Naive B cell (primary cell): ENCODE results near the gene CNTNAP4. TPM values are rescaled to one million over a fixed set of nuclear protein-coding genes. Genes with fewer than 3 reads are reported as not detected.

Experiments
- ATAC-seq, 2 donors: fragments of 150-1000 bp; cut with Tn5 transposase; 2 replicates each; pipeline ENCODE4 v1.10.0; 2021; ENCODE audit warnings: low read depth in 2 of 2, mild to moderate bottlenecking in 2 of 2, moderate library complexity in 2 of 2
- DNase-seq: peaks from one replicate; pipeline ENCODE4 v3.0.0; 2022
- H3K27ac Mint-ChIP-seq, 6 donors: one replicate each; pipeline ENCODE4 v1.8.0; 2020 to 2022; ENCODE audit warnings: mild to moderate bottlenecking in 6 of 6, mixed read lengths in 6 of 6, moderate library complexity in 5 of 6, inconsistent platforms in 2 of 6
- H3K27me3 Mint-ChIP-seq, 3 donors: one replicate each; pipeline ENCODE4 v1.8.0; 2021 to 2022; ENCODE audit warnings: mixed read lengths in 3 of 3, mild to moderate bottlenecking in 1 of 3
- H3K36me3 Mint-ChIP-seq, 2 donors: one replicate each; pipeline ENCODE4 v1.8.0; 2020 to 2022; ENCODE audit warnings: mixed read lengths in 2 of 2, inconsistent platforms in 1 of 2, mild to moderate bottlenecking in 1 of 2
- H3K4me1 Mint-ChIP-seq, 3 donors: one replicate each; pipeline ENCODE4 v1.8.0; 2020 to 2022; ENCODE audit warnings: mixed read lengths in 3 of 3, inconsistent platforms in 1 of 3, mild to moderate bottlenecking in 1 of 3, moderate library complexity in 1 of 3
- H3K4me3 Mint-ChIP-seq, 8 donors: one replicate each; pipeline ENCODE4 v1.8.0; 2020 to 2022; ENCODE audit warnings: mild to moderate bottlenecking in 8 of 8, mixed read lengths in 8 of 8, moderate library complexity in 8 of 8, inconsistent platforms in 2 of 8
- H3K9me3 Mint-ChIP-seq, 7 donors: one replicate each; pipeline ENCODE4 v1.8.0; 2020 to 2022; ENCODE audit warnings: mixed read lengths in 7 of 7, mild to moderate bottlenecking in 5 of 7, inconsistent platforms in 2 of 7, moderate library complexity in 1 of 7
- polyA plus RNA-seq, 6 donors: library from polyadenylated mRNA; unstranded; fragments of 300-500 nt; fragmentation: Illumina TruSeq; gene quantifications; one replicate each; pipeline ENCODE4 v1.2.3, GENCODE V29; 2021; ENCODE audit warnings: low read depth in 6 of 6

Gene CNTNAP4
- polyA plus RNA-seq, 6 donors from 2014 or later, result not detected

- Mint-ChIP-seq H3K36me3 (no peaks in the 10 kb centered on the region), H3K4me3 (no peak overlapping the region), H3K27ac (no peak overlapping the region), H3K4me1 (no peaks in the 10 kb centered on the region), H3K9me3 (peaks cover 0 to 6% (median 0%) of the 10 kb centered on the region in 7 donors), H3K27me3 (no peaks in the 10 kb centered on the region)
- ATAC-seq, result no peak
- DNase-seq, result no peak
Measured at GRCh38 chr16:76532188-76532973, 255.2 kb downstream of the CNTNAP4 start.

GRCh38 chr16:76539609-76540008, 262.4 kb downstream of the CNTNAP4 start:
- H3K4me3 Mint-ChIP-seq, result no peak overlapping the region
- ATAC-seq, result no peak
- peaks cover 0 to 4% (median 0%) of the 10 kb centered on the region in 7 donors for H3K9me3 Mint-ChIP-seq
- no peak for DNase-seq
- H3K36me3 Mint-ChIP-seq, result no peaks in the 10 kb centered on the region
- H3K4me1 Mint-ChIP-seq, result no peaks in the 10 kb centered on the region
- no peaks in the 10 kb centered on the region for H3K27me3 Mint-ChIP-seq
- no peak overlapping the region for H3K27ac Mint-ChIP-seq

- no peak for ATAC-seq
- Mint-ChIP-seq H3K4me1 (no peaks in the 10 kb centered on the region), H3K4me3 (no peak overlapping the region), H3K36me3 (no peaks in the 10 kb centered on the region), H3K9me3 (peaks cover 0 to 2% (median 0%) of the 10 kb centered on the region in 7 donors), H3K27me3 (no peaks in the 10 kb centered on the region), H3K27ac (no peak overlapping the region)
- no peak for DNase-seq
Measured at GRCh38 chr16:76541070-76541469, 263.9 kb downstream of the CNTNAP4 start.

GRCh38 chr16:76565542-76565941, 288.3 kb downstream of the CNTNAP4 start:
- no peak for DNase-seq
- Mint-ChIP-seq H3K9me3 (peaks cover 0 to 6% (median 2%) of the 10 kb centered on the region in 7 donors), H3K4me1 (no peaks in the 10 kb centered on the region), H3K27ac (no peak overlapping the region), H3K4me3 (no peak overlapping the region), H3K27me3 (no peaks in the 10 kb centered on the region), H3K36me3 (no peaks in the 10 kb centered on the region)
- ATAC-seq, result no peak

- no peaks in the 10 kb centered on the region for H3K27me3 Mint-ChIP-seq
- DNase-seq (no peak), ATAC-seq (no peak)
- H3K9me3 Mint-ChIP-seq, result peaks cover 0 to 16% (median 2%) of the 10 kb centered on the region in 7 donors
- no peaks in the 10 kb centered on the region for H3K4me1 Mint-ChIP-seq
- no peak overlapping the region for H3K27ac Mint-ChIP-seq
- H3K4me3 Mint-ChIP-seq, result no peak overlapping the region
- no peaks in the 10 kb centered on the region for H3K36me3 Mint-ChIP-seq
Measured at GRCh38 chr16:76571755-76572154, 294.6 kb downstream of the CNTNAP4 start.

DNA sequence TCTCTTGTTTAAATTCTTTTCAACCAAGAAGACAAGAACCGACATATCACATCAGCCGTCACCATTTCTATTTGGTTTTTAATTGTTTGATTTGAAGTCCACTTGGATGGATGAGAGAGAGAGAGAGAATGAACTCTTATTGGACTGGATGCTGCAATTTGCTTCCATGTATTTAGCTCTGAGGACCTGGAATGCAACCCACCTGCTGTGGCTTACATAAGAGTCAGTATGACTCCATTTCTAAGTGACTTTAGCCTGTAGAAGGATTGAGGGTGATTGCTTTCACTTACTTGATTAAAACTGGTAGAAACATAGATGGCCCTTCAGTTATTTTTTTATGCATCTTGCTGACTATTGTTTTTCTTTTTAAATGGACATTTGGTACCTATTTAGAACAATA, 296.1 kb downstream of the CNTNAP4 start:
- Mint-ChIP-seq H3K4me3 (no peak overlapping the region), H3K36me3 (no peaks in the 10 kb centered on the region), H3K27ac (no peak overlapping the region), H3K27me3 (no peaks in the 10 kb centered on the region), H3K9me3 (peaks cover 0 to 13% (median 2%) of the 10 kb centered on the region in 7 donors), H3K4me1 (no peaks in the 10 kb centered on the region)
- no peak for DNase-seq
- no peak for ATAC-seq

DNA sequence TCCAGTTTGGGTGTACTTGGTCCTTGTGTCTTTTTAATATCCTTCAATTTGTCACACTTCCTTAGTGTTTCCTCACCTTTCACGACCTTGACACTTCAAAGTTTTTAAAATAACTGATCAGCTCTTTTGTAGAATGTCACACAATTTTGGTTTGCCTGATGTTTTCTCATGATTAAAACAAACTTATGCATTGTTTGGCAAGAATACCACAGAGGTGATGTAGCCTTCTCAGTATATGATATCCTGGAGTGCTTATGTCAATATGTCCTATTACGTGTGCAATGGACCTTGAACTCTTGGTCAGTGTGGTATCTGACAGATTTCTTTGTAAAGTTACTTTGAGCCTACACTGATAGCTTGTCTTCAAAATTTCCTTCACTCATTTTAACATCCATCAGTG, 297.4 kb downstream of the CNTNAP4 start:
- no peaks in the 10 kb centered on the region for H3K4me1 Mint-ChIP-seq
- no peak overlapping the region for H3K27ac Mint-ChIP-seq

DNA sequence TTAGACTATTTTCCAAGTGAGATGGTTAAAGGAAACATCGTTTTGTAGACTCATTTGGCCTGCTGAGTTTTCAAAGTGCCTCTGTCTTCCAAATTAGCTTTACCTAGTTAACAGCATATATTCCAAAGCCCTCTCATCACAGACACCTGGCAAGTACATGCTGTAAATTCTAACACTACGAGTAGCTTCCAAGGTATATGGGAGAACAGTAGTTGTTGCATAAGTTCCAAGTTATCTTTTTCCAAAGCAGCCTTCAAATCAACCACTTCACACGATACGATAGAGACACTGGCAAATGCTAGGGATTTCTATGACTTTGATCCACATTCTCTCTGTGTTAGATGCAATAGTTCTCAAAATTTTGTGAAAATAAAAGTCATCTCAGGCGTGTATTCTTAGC, 299.3 kb downstream of the CNTNAP4 start:
- peaks cover 0 to 6% (median 4%) of the 10 kb centered on the region in 7 donors for H3K9me3 Mint-ChIP-seq
- no peak for ATAC-seq
- H3K36me3 Mint-ChIP-seq, result no peaks in the 10 kb centered on the region

More for the DNA sequence above, 297.4 kb downstream of the CNTNAP4 start:
- no peak for ATAC-seq
- DNase-seq, result no peak
- H3K36me3 Mint-ChIP-seq, result no peaks in the 10 kb centered on the region
- peaks cover 0 to 13% (median 2%) of the 10 kb centered on the region in 7 donors for H3K9me3 Mint-ChIP-seq
- H3K4me3 Mint-ChIP-seq, result no peak overlapping the region
- no peaks in the 10 kb centered on the region for H3K27me3 Mint-ChIP-seq

GRCh38 chr16:76577003-76577402, 299.8 kb downstream of the CNTNAP4 start:
- H3K9me3 Mint-ChIP-seq, result peaks cover 0 to 9% (median 0%) of the 10 kb centered on the region in 7 donors
- DNase-seq, result no peak
- no peak for ATAC-seq
- H3K27me3 Mint-ChIP-seq, result no peaks in the 10 kb centered on the region
- no peaks in the 10 kb centered on the region for H3K4me1 Mint-ChIP-seq
- H3K4me3 Mint-ChIP-seq, result no peak overlapping the region
- H3K27ac Mint-ChIP-seq, result no peak overlapping the region
- H3K36me3 Mint-ChIP-seq, result no peaks in the 10 kb centered on the region

More for the DNA sequence above, 299.3 kb downstream of the CNTNAP4 start:
- no peak for DNase-seq
- no peak overlapping the region for H3K4me3 Mint-ChIP-seq
- H3K4me1 Mint-ChIP-seq, result no peaks in the 10 kb centered on the region
- no peaks in the 10 kb centered on the region for H3K27me3 Mint-ChIP-seq
- no peak overlapping the region for H3K27ac Mint-ChIP-seq

GRCh38 chr16:76579277-76579922, 302.2 kb downstream of the CNTNAP4 start:
- Mint-ChIP-seq H3K4me3 (no peak overlapping the region), H3K27ac (no peak overlapping the region), H3K4me1 (no peaks in the 10 kb centered on the region), H3K27me3 (no peaks in the 10 kb centered on the region), H3K9me3 (peaks cover 0 to 9% (median 2%) of the 10 kb centered on the region in 7 donors), H3K36me3 (no peaks in the 10 kb centered on the region)
- DNase-seq, result no peak
- no peak for ATAC-seq

GRCh38 chr16:76583466-76583865, 306.3 kb downstream of the CNTNAP4 start:
- Mint-ChIP-seq H3K27me3 (peaks cover 0 to 3% (median 0%) of the 10 kb centered on the region in 3 donors), H3K4me3 (no peak overlapping the region), H3K9me3 (peaks cover 0 to 13% (median 2%) of the 10 kb centered on the region in 7 donors), H3K27ac (no peak overlapping the region), H3K36me3 (no peaks in the 10 kb centered on the region), H3K4me1 (no peaks in the 10 kb centered on the region)
- no peak for ATAC-seq
- DNase-seq, result no peak

GRCh38 chr16:76583945-76584344, 306.7 kb downstream of the CNTNAP4 start:
- Mint-ChIP-seq H3K36me3 (no peaks in the 10 kb centered on the region), H3K9me3 (peaks cover 0 to 13% (median 2%) of the 10 kb centered on the region in 7 donors), H3K4me1 (no peaks in the 10 kb centered on the region), H3K27me3 (peaks cover 0 to 3% (median 0%) of the 10 kb centered on the region in 3 donors), H3K4me3 (no peak overlapping the region), H3K27ac (no peak overlapping the region)
- DNase-seq, result no peak
- no peak for ATAC-seq

- ATAC-seq (no peak), DNase-seq (no peak)
- H3K4me3 Mint-ChIP-seq, result no peak overlapping the region
- H3K27me3 Mint-ChIP-seq, result no peaks in the 10 kb centered on the region
- no peaks in the 10 kb centered on the region for H3K4me1 Mint-ChIP-seq
- no peak overlapping the region for H3K27ac Mint-ChIP-seq
- peaks cover 0 to 8% (median 0%) of the 10 kb centered on the region in 7 donors for H3K9me3 Mint-ChIP-seq
- peaks cover 0 to 3% of the 10 kb centered on the region in 2 donors for H3K36me3 Mint-ChIP-seq
Measured at GRCh38 chr16:76598498-76598897, 321.3 kb downstream of the CNTNAP4 start.

GRCh38 chr16:76607317-76607716, 330.1 kb downstream of the CNTNAP4 start:
- DNase-seq (no peak), ATAC-seq (no peak)
- Mint-ChIP-seq H3K36me3 (no peaks in the 10 kb centered on the region), H3K4me3 (no peak overlapping the region), H3K27me3 (no peaks in the 10 kb centered on the region), H3K27ac (no peak overlapping the region), H3K9me3 (peaks cover 0 to 6% (median 0%) of the 10 kb centered on the region in 7 donors), H3K4me1 (no peaks in the 10 kb centered on the region)
